DMS 273 treated with DMSO at 0.1 percent for 48 hours (cell line): ENCODE data around the gene PRR13.

ENCODE experiments used
- DNase-seq: peaks from one replicate; lab custom pipeline; 2025; lab: John Stamatoyannopoulos, UW

PRR13 gene

GRCh38 chr12:53493610-53494391, 52.3 kb downstream of the PRR13 start:
- DNase-seq: no peak
